Ecto neural progenitor cell (in vitro differentiated cells): ENCODE data around the gene EDAR.

ENCODE experiments used
- DNase-seq: peaks from one replicate; pipeline ENCODE4 v3.0.0-alpha.2; 2018; ENCODE audit warnings: low spot score

Gene EDAR

GRCh38 chr2:108967757-108968156 lies 21.3 kb downstream of the EDAR start:
- DNase-seq = no peak

GRCh38 chr2:108965540-108966289 lies 23.3 kb downstream of the EDAR start:
- DNase-seq = no peak

- DNase-seq = no peak
Observed at GRCh38 chr2:108963057-108963456, 26.0 kb downstream of the EDAR start.

GRCh38 chr2:108961796-108962195 lies 27.2 kb downstream of the EDAR start:
- DNase-seq = no peak

GRCh38 chr2:108960006-108960405 lies 29.0 kb downstream of the EDAR start:
- no peak for DNase-seq

GRCh38 chr2:108959401-108959800 lies 29.6 kb downstream of the EDAR start:
- no peak for DNase-seq

GRCh38 chr2:108958632-108959341 lies 30.2 kb downstream of the EDAR start:
- no peak for DNase-seq

GRCh38 chr2:108958002-108958401 lies 31.0 kb downstream of the EDAR start:
- no peak for DNase-seq

- DNase-seq = no peak
Observed at GRCh38 chr2:108956375-108956774, 32.6 kb downstream of the EDAR start.

- no peak for DNase-seq
Observed at GRCh38 chr2:108950369-108951135, 38.5 kb downstream of the EDAR start.

- no peak for DNase-seq
Observed at GRCh38 chr2:108949316-108950239, 39.4 kb downstream of the EDAR start.

- no peak for DNase-seq
Observed at GRCh38 chr2:108947271-108947907, 41.6 kb downstream of the EDAR start.

GRCh38 chr2:108946442-108946841 lies 42.6 kb downstream of the EDAR start:
- DNase-seq = no peak

- no peak for DNase-seq
Observed at GRCh38 chr2:108945969-108946368, 43.1 kb downstream of the EDAR start.

- DNase-seq = no peak
Observed at GRCh38 chr2:108944601-108945331, 44.3 kb downstream of the EDAR start.

- no peak for DNase-seq
Observed at GRCh38 chr2:108943751-108944150, 45.3 kb downstream of the EDAR start.

- DNase-seq = no peak
Observed at GRCh38 chr2:108942888-108943287, 46.1 kb downstream of the EDAR start.

GRCh38 chr2:108942231-108942825 lies 46.7 kb downstream of the EDAR start:
- no peak for DNase-seq

- no peak for DNase-seq
Observed at GRCh38 chr2:108941767-108942166, 47.3 kb downstream of the EDAR start.

- no peak for DNase-seq
Observed at GRCh38 chr2:108941161-108941665, 47.8 kb downstream of the EDAR start.
